ENCODE results near the gene TNFRSF1B.
A peak's percentile ranks its signal among the peaks of the same experiment; 100 is the strongest.

Gene TNFRSF1B

DNA sequence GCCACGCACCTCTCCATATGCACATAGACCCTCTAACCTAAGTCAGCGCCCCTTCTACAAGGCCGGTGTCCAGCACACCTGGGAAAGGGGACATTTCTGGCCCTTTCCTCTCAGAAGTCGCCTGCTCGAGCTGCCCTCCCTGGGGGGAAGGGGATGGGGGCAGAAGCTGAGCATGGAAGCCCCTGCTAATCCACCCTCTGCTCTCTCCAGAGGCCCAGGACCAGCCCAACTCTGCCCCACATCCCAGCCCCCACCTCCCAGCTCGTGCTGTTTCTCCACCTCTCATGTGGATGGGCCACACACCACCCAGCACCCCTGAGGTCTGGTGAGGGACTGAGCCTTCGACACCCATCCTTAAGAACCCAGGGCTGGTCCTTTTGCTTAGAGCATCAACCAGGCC is 14.8 kb downstream of the TNFRSF1B start:
- no peaks in the 10 kb centered on the region for H3K36me3 ChIP-seq
- no peak for DNase-seq
- no peak overlapping the region for H3K4me3 ChIP-seq
- peaks cover 0 to 44% of the 10 kb centered on the region in 2 donors for H3K27me3 ChIP-seq
- no peaks in the 10 kb centered on the region for H3K9me3 ChIP-seq
- peaks cover 0 to 27% (median 17%) of the 10 kb centered on the region in 4 donors for H3K4me1 ChIP-seq
- H3K27ac ChIP-seq, result no peak overlapping the region
- TF ChIP-seq, protein P1, sequence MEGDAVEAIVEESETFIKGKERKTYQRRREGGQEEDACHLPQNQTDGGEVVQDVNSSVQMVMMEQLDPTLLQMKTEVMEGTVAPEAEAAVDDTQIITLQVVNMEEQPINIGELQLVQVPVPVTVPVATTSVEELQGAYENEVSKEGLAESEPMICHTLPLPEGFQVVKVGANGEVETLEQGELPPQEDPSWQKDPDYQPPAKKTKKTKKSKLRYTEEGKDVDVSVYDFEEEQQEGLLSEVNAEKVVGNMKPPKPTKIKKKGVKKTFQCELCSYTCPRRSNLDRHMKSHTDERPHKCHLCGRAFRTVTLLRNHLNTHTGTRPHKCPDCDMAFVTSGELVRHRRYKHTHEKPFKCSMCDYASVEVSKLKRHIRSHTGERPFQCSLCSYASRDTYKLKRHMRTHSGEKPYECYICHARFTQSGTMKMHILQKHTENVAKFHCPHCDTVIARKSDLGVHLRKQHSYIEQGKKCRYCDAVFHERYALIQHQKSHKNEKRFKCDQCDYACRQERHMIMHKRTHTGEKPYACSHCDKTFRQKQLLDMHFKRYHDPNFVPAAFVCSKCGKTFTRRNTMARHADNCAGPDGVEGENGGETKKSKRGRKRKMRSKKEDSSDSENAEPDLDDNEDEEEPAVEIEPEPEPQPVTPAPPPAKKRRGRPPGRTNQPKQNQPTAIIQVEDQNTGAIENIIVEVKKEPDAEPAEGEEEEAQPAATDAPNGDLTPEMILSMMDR (IDR thresholded peaks at IDR 0.05), result no peak
- intact Hi-C loops (cut with DNase I; ENCODE audit: low total_unique reads), result no loop called here

GRCh38 chr1:12182410-12182984 is 15.7 kb downstream of the TNFRSF1B start:
- TF ChIP-seq, protein P1 (IDR thresholded peaks at IDR 0.05), result no peak
- intact Hi-C loops (cut with DNase I; ENCODE audit: low total_unique reads), result no loop called here
- Histone ChIP-seq H3K27ac (peak overlapping the region in 1 of 2 donors; percentile 6), H3K36me3 (no peaks in the 10 kb centered on the region), H3K9me3 (no peaks in the 10 kb centered on the region), H3K27me3 (peaks cover 0 to 51% of the 10 kb centered on the region in 2 donors), H3K4me1 (peaks cover 0 to 26% (median 16%) of the 10 kb centered on the region in 4 donors), H3K4me3 (no peak overlapping the region)
- no peak for DNase-seq

- intact Hi-C loops (cut with DNase I; ENCODE audit: low total_unique reads), result no loop called here
- Histone ChIP-seq H3K36me3 (no peaks in the 10 kb centered on the region), H3K4me1 (peaks cover 0 to 26% (median 16%) of the 10 kb centered on the region in 4 donors), H3K27me3 (peaks cover 0 to 54% of the 10 kb centered on the region in 2 donors), H3K27ac (peak overlapping the region; percentile 6 to 62), H3K9me3 (no peaks in the 10 kb centered on the region), H3K4me3 (no peak overlapping the region)
- TF ChIP-seq, protein P1 (IDR thresholded peaks at IDR 0.05), result no peak
- DNase-seq, result no peak
Observed at GRCh38 chr1:12183095-12183794, 16.5 kb downstream of the TNFRSF1B start.

- TF ChIP-seq, protein P1 (IDR thresholded peaks at IDR 0.05), result no peak
- H3K4me1 ChIP-seq, result peaks cover 0 to 26% (median 16%) of the 10 kb centered on the region in 4 donors
- H3K4me3 ChIP-seq, result no peak overlapping the region
- no peaks in the 10 kb centered on the region for H3K36me3 ChIP-seq
- peaks cover 0 to 54% of the 10 kb centered on the region in 2 donors for H3K27me3 ChIP-seq
- peak overlapping the region; percentile 62 for H3K27ac ChIP-seq
- DNase-seq, result peak; percentile 91
- no peaks in the 10 kb centered on the region for H3K9me3 ChIP-seq
- intact Hi-C loops (cut with DNase I; ENCODE audit: low total_unique reads), result no loop called here
Observed at GRCh38 chr1:12184008-12184681, 17.4 kb downstream of the TNFRSF1B start.

DNA sequence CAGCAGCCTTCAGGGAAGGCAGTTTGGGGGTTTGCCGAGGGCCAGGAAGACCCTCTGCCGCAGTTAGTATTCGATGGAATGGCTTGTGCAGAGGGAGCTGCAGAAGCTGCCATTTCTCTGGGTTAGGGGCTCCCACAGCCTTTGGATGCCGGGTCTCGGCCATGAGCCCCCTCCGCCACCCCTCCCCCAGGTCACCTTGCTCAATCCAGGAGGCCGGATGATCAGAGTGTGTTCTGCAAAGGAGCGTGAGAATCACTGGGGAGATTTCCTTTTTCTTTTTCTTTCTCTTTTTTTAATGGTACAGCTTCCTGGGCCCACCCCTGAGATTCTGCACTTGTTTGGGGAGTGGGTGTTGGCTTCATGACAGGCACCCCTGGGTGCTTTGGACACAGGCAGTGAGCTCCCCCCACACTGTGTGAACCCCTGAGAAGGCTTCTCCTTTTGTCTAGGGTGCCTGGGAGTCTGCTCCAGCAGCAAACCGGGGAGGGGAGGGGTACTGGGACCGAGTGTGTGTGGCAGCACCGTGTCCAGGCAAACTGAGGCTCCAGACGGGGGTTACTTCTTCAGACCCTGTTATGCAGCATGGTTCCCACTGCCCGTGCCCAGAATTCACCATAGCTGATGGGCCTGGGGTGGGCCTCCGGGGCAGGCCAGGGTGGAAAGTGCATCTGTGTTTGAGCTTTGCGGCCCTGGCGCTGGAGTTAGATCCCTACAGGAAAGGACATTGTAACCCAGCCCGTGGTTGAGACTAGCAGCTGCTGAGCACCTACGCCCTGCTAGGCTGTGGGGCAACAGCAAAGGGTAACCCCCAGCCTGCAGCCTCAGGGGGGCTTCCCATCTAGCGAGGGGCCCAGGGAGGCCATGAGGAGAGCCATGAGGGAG is 18.5 kb downstream of the TNFRSF1B start:
- TF ChIP-seq, protein P1 (IDR thresholded peaks at IDR 0.05), result no peak
- no peak overlapping the region for H3K4me3 ChIP-seq

More for the DNA sequence above, 18.5 kb downstream of the TNFRSF1B start:
- H3K27ac ChIP-seq, result peak overlapping the region; percentile 62
- H3K4me1 ChIP-seq, result peaks cover 0 to 26% (median 16%) of the 10 kb centered on the region in 4 donors
- H3K36me3 ChIP-seq, result no peaks in the 10 kb centered on the region
- no peaks in the 10 kb centered on the region for H3K9me3 ChIP-seq
- H3K27me3 ChIP-seq, result peaks cover 0 to 45% of the 10 kb centered on the region in 2 donors
- intact Hi-C loops (cut with DNase I; ENCODE audit: low total_unique reads), result no loop called here
- DNase-seq, result no peak

Measured in tibial artery (tissue), 4 donors.